ENCODE results near the gene ARHGAP21.

DNA sequence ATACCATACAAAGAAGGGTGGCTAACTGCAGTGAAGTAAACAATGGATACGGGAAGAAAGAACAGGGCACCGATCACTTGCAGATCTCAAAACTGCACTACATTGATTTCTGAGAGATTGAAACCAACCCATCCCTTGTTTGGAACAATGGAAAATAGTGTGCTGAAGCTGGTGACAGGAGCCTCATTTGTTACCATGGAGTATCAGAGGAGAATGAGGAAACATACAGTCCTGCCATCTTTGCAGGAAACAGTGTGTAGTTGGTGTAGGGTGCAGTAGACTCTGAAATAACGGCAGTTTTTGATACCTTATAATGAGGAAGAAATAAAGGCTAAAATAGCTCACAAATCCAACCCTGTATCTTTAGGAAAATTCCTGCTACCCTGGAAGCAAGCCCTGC lies 118.5 kb downstream of the ARHGAP21 start:
- TF ChIP-seq, protein P1, sequence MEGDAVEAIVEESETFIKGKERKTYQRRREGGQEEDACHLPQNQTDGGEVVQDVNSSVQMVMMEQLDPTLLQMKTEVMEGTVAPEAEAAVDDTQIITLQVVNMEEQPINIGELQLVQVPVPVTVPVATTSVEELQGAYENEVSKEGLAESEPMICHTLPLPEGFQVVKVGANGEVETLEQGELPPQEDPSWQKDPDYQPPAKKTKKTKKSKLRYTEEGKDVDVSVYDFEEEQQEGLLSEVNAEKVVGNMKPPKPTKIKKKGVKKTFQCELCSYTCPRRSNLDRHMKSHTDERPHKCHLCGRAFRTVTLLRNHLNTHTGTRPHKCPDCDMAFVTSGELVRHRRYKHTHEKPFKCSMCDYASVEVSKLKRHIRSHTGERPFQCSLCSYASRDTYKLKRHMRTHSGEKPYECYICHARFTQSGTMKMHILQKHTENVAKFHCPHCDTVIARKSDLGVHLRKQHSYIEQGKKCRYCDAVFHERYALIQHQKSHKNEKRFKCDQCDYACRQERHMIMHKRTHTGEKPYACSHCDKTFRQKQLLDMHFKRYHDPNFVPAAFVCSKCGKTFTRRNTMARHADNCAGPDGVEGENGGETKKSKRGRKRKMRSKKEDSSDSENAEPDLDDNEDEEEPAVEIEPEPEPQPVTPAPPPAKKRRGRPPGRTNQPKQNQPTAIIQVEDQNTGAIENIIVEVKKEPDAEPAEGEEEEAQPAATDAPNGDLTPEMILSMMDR (IDR thresholded peaks at IDR 0.05) = no peak
- TF ChIP-seq POLR2A (IDR thresholded peaks at IDR 0.05) = no peak

Measured in heart left ventricle (tissue), 13 donors.